Epidermal melanocyte (primary cell): ENCODE measurements around the gene NCK1.
"Not testable (repeated sequence)": the region's sequence is repeated elsewhere in the genome, so short reads cannot be mapped to it uniquely, and the experiment has no call there.

Source experiments
- DNase-seq: peaks from one replicate; pipeline ENCODE4 v3.0.0; 2011; ENCODE audit warnings: low spot score; ENCODE audit not compliant: insufficient read length

Gene NCK1

GRCh38 chr3:136946978-136947377 lies 85.0 kb downstream of the NCK1 start:
- DNase-seq: no peak

- no peak for DNase-seq
Measured at GRCh38 chr3:136947477-136947876, 85.5 kb downstream of the NCK1 start.

- no peak for DNase-seq
Measured at GRCh38 chr3:136949146-136949545, 87.1 kb downstream of the NCK1 start.

- DNase-seq: no peak
Measured at GRCh38 chr3:136949708-136950107, 87.7 kb downstream of the NCK1 start.

GRCh38 chr3:136950623-136951022 lies 88.6 kb downstream of the NCK1 start:
- DNase-seq: no peak

GRCh38 chr3:136952292-136952691 lies 90.3 kb downstream of the NCK1 start:
- DNase-seq: no peak

- DNase-seq: no peak
Measured at GRCh38 chr3:136954251-136954650, 92.2 kb downstream of the NCK1 start.

- no peak for DNase-seq
Measured at GRCh38 chr3:136954980-136955780, 93.2 kb downstream of the NCK1 start.

- no peak for DNase-seq
Measured at GRCh38 chr3:136955813-136956212, 93.8 kb downstream of the NCK1 start.

GRCh38 chr3:136956971-136957370 lies 95.0 kb downstream of the NCK1 start:
- no peak for DNase-seq

GRCh38 chr3:136957751-136958288 lies 95.8 kb downstream of the NCK1 start, which contains the start of gene IL20RB:
TSS of gene IL20RB (plus strand) at chr3:136957983. CDS start at chr3:136958114, 131 bp downstream.
- DNase-seq: no peak

GRCh38 chr3:136958939-136959338 lies 96.9 kb downstream of the NCK1 start:
- DNase-seq: no peak

GRCh38 chr3:136959599-136959998 lies 97.6 kb downstream of the NCK1 start:
- DNase-seq: no peak

GRCh38 chr3:136960838-136961836 lies 99.1 kb downstream of the NCK1 start:
- no peak for DNase-seq

- no peak for DNase-seq
Measured at GRCh38 chr3:136962927-136963326, 100.9 kb downstream of the NCK1 start.

- not testable (repeated sequence) for DNase-seq
Measured at GRCh38 chr3:136969539-136969938, 107.5 kb downstream of the NCK1 start.

- DNase-seq: no peak
Measured at GRCh38 chr3:136973352-136973751, 111.3 kb downstream of the NCK1 start.

- no peak for DNase-seq
Measured at GRCh38 chr3:136974670-136975069, 112.7 kb downstream of the NCK1 start.

GRCh38 chr3:136979204-136979603 lies 117.2 kb downstream of the NCK1 start:
- no peak for DNase-seq

GRCh38 chr3:136979684-136980083 lies 117.7 kb downstream of the NCK1 start:
- no peak for DNase-seq

GRCh38 chr3:136982033-136982432 lies 120.0 kb downstream of the NCK1 start:
- DNase-seq: no peak
